HG02759 (cell line): ENCODE data around the gene WNT7B.

Experiments
- ATAC-seq: cut with Tn5 transposase; IDR thresholded peaks from one replicate; pipeline ENCODE4 v1.9.1; 2021; ENCODE audit warnings: mild to moderate bottlenecking, moderate library complexity; ENCODE audit not compliant: unreplicated experiment

Gene WNT7B

GRCh38 chr22:45891996-45892621 is 84.9 kb downstream of the WNT7B start:
- ATAC-seq, result no peak

GRCh38 chr22:45891471-45891995 is 85.4 kb downstream of the WNT7B start:
- no peak for ATAC-seq

GRCh38 chr22:45891021-45891421 is 85.9 kb downstream of the WNT7B start:
- ATAC-seq, result no peak

GRCh38 chr22:45890351-45890635 is 86.7 kb downstream of the WNT7B start:
- ATAC-seq, result no peak

GRCh38 chr22:45889539-45890350 is 87.2 kb downstream of the WNT7B start:
- ATAC-seq, result no peak

GRCh38 chr22:45889093-45889538 is 87.8 kb downstream of the WNT7B start:
- ATAC-seq, result no peak

GRCh38 chr22:45888221-45889092 is 88.5 kb downstream of the WNT7B start:
- ATAC-seq, result no peak

GRCh38 chr22:45887202-45888131 is 89.5 kb downstream of the WNT7B start:
- no peak for ATAC-seq

GRCh38 chr22:45886540-45886939 is 90.4 kb downstream of the WNT7B start:
- ATAC-seq, result no peak

GRCh38 chr22:45885941-45886395 is 91.0 kb downstream of the WNT7B start:
- no peak for ATAC-seq

GRCh38 chr22:45885171-45885840 is 91.7 kb downstream of the WNT7B start:
- ATAC-seq, result no peak

- no peak for ATAC-seq
These were observed 92.5 kb downstream of the WNT7B start for GRCh38 chr22:45884201-45885062.

GRCh38 chr22:45883811-45884170 is 93.2 kb downstream of the WNT7B start:
- no peak for ATAC-seq

- no peak for ATAC-seq
These were observed 93.8 kb downstream of the WNT7B start for GRCh38 chr22:45882881-45883810.

GRCh38 chr22:45881524-45881875 is 95.5 kb downstream of the WNT7B start:
- no peak for ATAC-seq

GRCh38 chr22:45880716-45881523 is 96.0 kb downstream of the WNT7B start:
- no peak for ATAC-seq
